ENCODE measurements around the gene TCP10L.

The TCP10L gene

GRCh38 chr21:32603131-32603530 lies 17.8 kb upstream of the TCP10L start:
- no peak overlapping the region for H3K4me3 ChIP-seq (ENCODE audit: low read depth, low read length)
- no peak for DNase-seq (ENCODE audit: low read depth)
- TF ChIP-seq POLR2A (IDR thresholded peaks at IDR 0.05; ENCODE audit: extremely low read depth, insufficient read length) (no peak), MYC (IDR thresholded peaks at IDR 0.05; ENCODE audit: low read depth, low read length) (no peak), MAX (IDR thresholded peaks at IDR 0.05; ENCODE audit: low read depth, low read length) (no peak), CTCF (IDR thresholded peaks at IDR 0.05; ENCODE audit: low read depth, low read length) (no peak)

GRCh38 chr21:32602099-32602498 lies 16.8 kb upstream of the TCP10L start:
- TF ChIP-seq CTCF (IDR thresholded peaks at IDR 0.05; ENCODE audit: low read depth, low read length) (no peak), MAX (IDR thresholded peaks at IDR 0.05; ENCODE audit: low read depth, low read length) (no peak), POLR2A (IDR thresholded peaks at IDR 0.05; ENCODE audit: extremely low read depth, insufficient read length) (no peak), MYC (IDR thresholded peaks at IDR 0.05; ENCODE audit: low read depth, low read length) (no peak)
- H3K4me3 ChIP-seq (ENCODE audit: low read depth, low read length): no peak overlapping the region
- no peak for DNase-seq (ENCODE audit: low read depth)

GRCh38 chr21:32599526-32599925 lies 14.2 kb upstream of the TCP10L start:
- TF ChIP-seq MAX (IDR thresholded peaks at IDR 0.05; ENCODE audit: low read depth, low read length) (no peak), POLR2A (IDR thresholded peaks at IDR 0.05; ENCODE audit: extremely low read depth, insufficient read length) (no peak), MYC (IDR thresholded peaks at IDR 0.05; ENCODE audit: low read depth, low read length) (no peak), CTCF (IDR thresholded peaks at IDR 0.05; ENCODE audit: low read depth, low read length) (no peak)
- no peak overlapping the region for H3K4me3 ChIP-seq (ENCODE audit: low read depth, low read length)
- DNase-seq (ENCODE audit: low read depth): no peak

GRCh38 chr21:32599091-32599490 lies 13.8 kb upstream of the TCP10L start:
- TF ChIP-seq POLR2A (IDR thresholded peaks at IDR 0.05; ENCODE audit: extremely low read depth, insufficient read length) (no peak), CTCF (IDR thresholded peaks at IDR 0.05; ENCODE audit: low read depth, low read length) (no peak), MAX (IDR thresholded peaks at IDR 0.05; ENCODE audit: low read depth, low read length) (no peak), MYC (IDR thresholded peaks at IDR 0.05; ENCODE audit: low read depth, low read length) (no peak)
- no peak overlapping the region for H3K4me3 ChIP-seq (ENCODE audit: low read depth, low read length)
- no peak for DNase-seq (ENCODE audit: low read depth)

GRCh38 chr21:32597205-32597604 lies 11.9 kb upstream of the TCP10L start:
- DNase-seq (ENCODE audit: low read depth): no peak
- H3K4me3 ChIP-seq (ENCODE audit: low read depth, low read length): no peak overlapping the region
- TF ChIP-seq MAX (IDR thresholded peaks at IDR 0.05; ENCODE audit: low read depth, low read length) (no peak), CTCF (IDR thresholded peaks at IDR 0.05; ENCODE audit: low read depth, low read length) (no peak), POLR2A (IDR thresholded peaks at IDR 0.05; ENCODE audit: extremely low read depth, insufficient read length) (no peak), MYC (IDR thresholded peaks at IDR 0.05; ENCODE audit: low read depth, low read length) (no peak)

GRCh38 chr21:32595431-32595830 lies 10.1 kb upstream of the TCP10L start:
- H3K4me3 ChIP-seq (ENCODE audit: low read depth, low read length): no peak overlapping the region
- DNase-seq (ENCODE audit: low read depth): no peak
- TF ChIP-seq CTCF (IDR thresholded peaks at IDR 0.05; ENCODE audit: low read depth, low read length) (no peak), MAX (IDR thresholded peaks at IDR 0.05; ENCODE audit: low read depth, low read length) (no peak), MYC (IDR thresholded peaks at IDR 0.05; ENCODE audit: low read depth, low read length) (no peak), POLR2A (IDR thresholded peaks at IDR 0.05; ENCODE audit: extremely low read depth, insufficient read length) (no peak)

Measured in NB4 (cell line).